Stimulated activated CD8-positive, alpha-beta memory T cell treated with anti-CD3 and anti-CD28 coated beads, Interleukin-4, amount 100 ng/mL, for 48 hours (primary cell): ENCODE measurements around the gene LTB4R2.
"Not testable (repeated sequence)": the region's sequence is repeated elsewhere in the genome, so short reads cannot be mapped to it uniquely, and the experiment has no call there.

Experiments
- DNase-seq: peaks from one replicate; pipeline ENCODE4 v3.0.0-alpha.2; 2020

Gene LTB4R2

GRCh38 chr14:24342889-24343288 is 32.9 kb downstream of the LTB4R2 start:
- no peak for DNase-seq

DNA sequence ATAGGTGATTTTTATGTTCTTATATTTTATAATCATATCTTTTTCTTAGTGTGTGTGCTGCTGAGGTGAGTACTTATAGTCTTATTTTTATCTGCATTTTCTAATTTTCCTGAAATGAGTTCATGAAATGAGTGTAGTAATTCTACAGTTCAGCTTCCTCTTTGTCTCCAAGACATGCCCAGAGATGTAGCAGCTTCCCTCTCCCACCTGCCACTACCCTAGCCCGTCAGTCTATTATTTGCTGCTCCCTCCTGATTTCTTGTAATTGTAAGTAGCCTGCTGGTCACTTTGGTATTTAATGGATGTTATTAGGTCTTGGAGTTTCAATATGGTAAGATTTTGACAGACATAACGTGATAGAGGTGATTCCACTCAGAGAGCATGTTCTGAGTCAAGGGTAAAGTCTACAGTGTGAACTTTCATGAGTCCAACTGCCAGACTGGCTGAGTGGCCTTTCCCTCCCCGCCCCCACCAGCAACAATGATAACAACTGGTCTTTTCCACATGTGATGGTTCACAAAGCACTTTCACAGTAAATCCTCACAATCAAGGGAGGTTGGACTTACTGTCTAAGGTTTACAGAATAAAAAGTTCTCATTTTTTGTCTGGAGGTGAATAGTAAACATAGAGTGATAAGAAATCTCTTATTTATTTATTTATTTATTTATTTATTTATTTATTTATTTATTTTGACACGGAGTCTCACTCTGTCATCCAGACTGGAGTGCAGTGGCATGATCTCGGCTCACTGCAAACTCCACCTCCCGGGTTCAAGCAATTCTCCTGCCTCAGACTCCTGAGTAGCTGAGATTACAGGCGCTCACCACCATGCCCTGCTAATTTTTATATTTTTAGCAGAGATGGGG is 34.1 kb downstream of the LTB4R2 start:
- DNase-seq, result no peak

DNA sequence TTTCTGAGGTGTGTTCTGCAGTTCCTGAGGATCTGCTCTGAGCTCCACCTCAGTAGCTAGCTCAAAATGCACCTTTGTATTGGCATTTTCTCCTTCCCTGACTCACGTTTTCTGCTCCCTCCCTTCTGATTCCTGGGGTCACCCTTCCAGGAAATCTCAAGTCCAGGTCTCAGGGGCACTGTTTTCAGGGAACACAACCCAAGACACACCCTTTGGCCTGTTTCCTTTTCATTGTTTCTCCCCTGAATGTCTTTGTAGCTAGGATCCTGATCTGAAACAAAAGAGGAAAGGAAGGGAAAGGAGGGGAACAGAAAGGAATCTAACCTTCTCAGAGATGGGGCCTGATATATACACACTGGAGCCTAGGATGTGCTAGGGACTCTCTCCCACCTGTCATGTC is 37.2 kb downstream of the LTB4R2 start:
- no peak for DNase-seq

- no peak for DNase-seq
Measured at GRCh38 chr14:24348186-24348585, 38.2 kb downstream of the LTB4R2 start.

DNA sequence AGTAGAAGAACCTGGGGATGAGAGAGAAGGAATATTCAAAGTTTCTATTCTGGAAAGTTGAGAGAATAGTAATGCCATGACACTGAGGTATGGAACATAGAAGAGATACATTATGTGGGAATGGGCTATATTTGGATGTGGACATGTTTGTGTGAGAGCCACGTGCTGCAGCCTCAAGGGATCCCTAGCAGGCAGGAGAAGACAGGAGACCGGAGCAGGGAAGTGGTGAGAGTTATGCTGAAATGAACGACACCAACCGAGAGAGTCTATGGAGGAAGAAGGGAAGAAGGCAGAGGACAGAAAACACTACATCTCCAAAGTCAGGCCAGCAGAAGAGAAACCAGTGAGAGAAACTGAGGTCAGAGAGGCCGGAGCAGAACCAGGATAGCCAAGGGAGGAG is 39.8 kb downstream of the LTB4R2 start:
- no peak for DNase-seq

GRCh38 chr14:24351517-24351916 is 41.6 kb downstream of the LTB4R2 start:
- DNase-seq, result no peak

DNA sequence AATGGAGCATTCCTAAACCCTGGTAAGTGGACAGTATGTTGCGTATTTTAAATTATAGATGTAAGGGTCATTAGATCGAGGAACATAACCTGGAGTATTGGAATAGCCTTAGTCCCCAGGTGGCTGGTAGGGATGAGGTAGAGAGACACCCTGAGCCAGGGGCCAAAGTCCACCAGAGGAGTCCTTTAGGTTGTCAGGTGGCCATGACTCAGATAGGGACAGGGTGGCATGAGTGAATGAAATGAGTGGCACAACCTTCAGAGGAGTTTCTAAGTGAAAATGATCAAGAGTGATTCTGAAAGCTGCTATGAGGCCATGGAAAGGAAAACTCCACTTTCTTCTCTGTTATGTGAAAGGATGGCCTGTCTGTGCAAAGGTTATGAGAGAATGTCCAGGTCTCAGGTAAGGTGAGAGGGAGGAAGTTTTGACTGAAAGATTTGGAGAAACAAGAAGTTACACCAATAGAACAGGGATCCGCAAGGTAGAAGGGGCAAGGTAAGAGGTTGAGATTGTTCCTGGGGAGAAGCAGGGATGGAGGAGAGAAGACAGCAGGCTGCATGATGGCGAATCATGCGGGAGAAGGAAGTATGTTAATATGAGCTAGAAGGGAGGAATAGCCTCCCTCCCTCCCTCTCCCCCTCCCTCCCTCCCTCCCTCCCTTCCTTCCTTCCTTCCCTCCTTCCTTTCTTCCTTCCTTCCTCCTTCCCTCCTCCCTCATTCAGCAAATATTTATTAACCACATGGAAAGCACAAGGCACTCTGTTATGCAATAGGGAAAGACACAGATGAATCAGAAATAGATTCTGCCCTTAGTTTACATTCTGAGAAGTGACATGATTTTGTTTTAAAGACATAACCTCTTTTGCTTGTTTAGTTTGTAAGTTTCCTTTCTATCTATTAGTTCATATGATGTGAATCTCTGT is 43.9 kb downstream of the LTB4R2 start:
- DNase-seq, result no peak

DNA sequence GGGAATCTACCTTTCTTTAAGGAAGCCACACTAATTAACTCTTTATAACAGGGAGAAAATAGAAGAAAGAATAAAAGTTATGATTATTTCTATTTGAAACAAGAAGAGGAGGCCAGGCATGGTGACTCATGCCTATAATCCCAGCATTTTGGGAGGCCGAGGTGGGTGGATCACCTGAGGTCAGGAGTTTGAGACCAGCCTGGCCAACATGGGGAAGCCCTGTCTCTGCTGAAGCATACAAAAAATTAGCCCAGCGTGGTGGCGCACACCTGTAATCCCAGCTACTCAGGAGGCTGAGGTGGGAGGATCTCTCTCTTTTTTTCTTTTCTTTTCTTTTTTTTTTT is 44.5 kb downstream of the LTB4R2 start:
- not testable (repeated sequence) for DNase-seq

GRCh38 chr14:24355009-24355408 is 45.1 kb downstream of the LTB4R2 start:
- DNase-seq, result no peak

- DNase-seq, result no peak
Measured at GRCh38 chr14:24356208-24356607, 46.3 kb downstream of the LTB4R2 start.

- no peak for DNase-seq
Measured at GRCh38 chr14:24360281-24360680, 50.3 kb downstream of the LTB4R2 start.

- no peak for DNase-seq
Measured at GRCh38 chr14:24361326-24361725, 51.4 kb downstream of the LTB4R2 start.
